PC-9 (cell line): ENCODE data around the gene TTC28. TPM values are rescaled to one million over a fixed set of nuclear protein-coding genes. Genes with fewer than 3 reads are reported as not detected.
A peak's percentile ranks its signal among the peaks of the same experiment; 100 is the strongest.

ENCODE experiments used
- BruUV-seq: library from RNA; stranded (reverse); fragments of 400-500 nt; replicated peaks from 2 replicates; lab custom pipeline; 2021; lab: Mats Ljungman, UMichigan
- CTCF ChIA-PET: fragments of 300-600 bp; sonication (Branson Sonifier 250); formaldehyde crosslinking; loops from one replicate; lab custom pipeline; 2022; ENCODE audit warnings: antibody characterized with exemption; lab: Charles Lee
- POLR2A ChIA-PET: fragments of 300-600 bp; sonication (Branson Sonifier 250); formaldehyde crosslinking; loops from one replicate; lab custom pipeline; 2022; ENCODE audit warnings: antibody characterized with exemption; ENCODE audit not compliant: unreplicated experiment; lab: Charles Lee
- DNase-seq, 2 experiments: peaks; one replicate each; pipeline versions ENCODE4 v3.0.0 to v3.0.0-alpha.2; 2015 to 2022; ENCODE audit warnings: mixed read lengths in 1 of 2
- H2AFZ ChIP-seq: fragments of 200-600 bp; sonication (generic); 2 replicates; pipeline ENCODE4 v1.8.1; 2017; ENCODE audit warnings: antibody characterized with exemption
- H3F3A ChIP-seq: fragments of 200-600 bp; sonication (generic); 2 replicates; pipeline ENCODE4 v1.8.1; 2017; ENCODE audit warnings: antibody characterized with exemption, mild to moderate bottlenecking, low read depth; ENCODE audit not compliant: insufficient read depth
- H3K27ac ChIP-seq: fragments of 200-600 bp; sonication (generic); 2 replicates; pipeline ENCODE4 v1.6.1; 2016; ENCODE audit warnings: mixed run types
- H3K27me3 ChIP-seq: fragments of 200-600 bp; sonication (generic); 2 replicates; pipeline ENCODE4 v1.6.1; 2016; ENCODE audit warnings: low read depth, mixed run types; ENCODE audit not compliant: insufficient read depth
- H3K36me3 ChIP-seq: fragments of 200-600 bp; sonication (generic); 2 replicates; pipeline ENCODE4 v1.6.1; 2016; ENCODE audit warnings: low read depth, mixed run types
- H3K4me1 ChIP-seq: fragments of 200-600 bp; sonication (generic); replicated peaks from 2 replicates; pipeline ENCODE4 v1.6.1; 2016; ENCODE audit warnings: mixed run types; ENCODE audit not compliant: insufficient read depth
- H3K4me2 ChIP-seq: fragments of 200-600 bp; sonication (generic); 2 replicates; pipeline ENCODE4 v1.6.1; 2017; ENCODE audit warnings: mixed run types
- H3K4me3 ChIP-seq: fragments of 200-600 bp; sonication (generic); 2 replicates; pipeline ENCODE4 v1.6.1; 2016; ENCODE audit warnings: mixed run types
- H3K79me2 ChIP-seq: fragments of 200-600 bp; sonication (generic); 2 replicates; pipeline ENCODE4 v1.6.1; 2017; ENCODE audit warnings: low read depth, mixed run types
- H3K9me2 ChIP-seq: fragments of 200-600 bp; sonication (generic); 2 replicates; pipeline ENCODE4 v1.8.1; 2017; ENCODE audit warnings: mild to moderate bottlenecking; ENCODE audit not compliant: insufficient read depth
- H3K9me3 ChIP-seq: fragments of 200-600 bp; sonication (generic); 2 replicates; pipeline ENCODE4 v1.8.1; 2016; ENCODE audit warnings: low read depth; ENCODE audit not compliant: insufficient read depth
- H4K20me1 ChIP-seq: fragments of 200-600 bp; sonication (generic); 2 replicates; pipeline ENCODE4 v1.8.1; 2017; ENCODE audit not compliant: insufficient read depth
- EZH2 ChIP-seq: fragments of 200-600 bp; sonication (generic); IDR thresholded peaks from 2 replicates; pipeline ENCODE4 v1.8.0; 2017; ENCODE audit warnings: antibody characterized with exemption, low read depth
- intact Hi-C: fragments of 100-400 bp; cut with micrococcal nuclease; formaldehyde crosslinking; loops from one replicate; pipeline ENCODE4 v1.10.0; 2022; ENCODE audit not compliant: unreplicated experiment
- total RNA-seq: library from RNA; stranded (reverse); gene quantifications from 2 replicates; pipeline ENCODE4 v1.2.3, GENCODE V29; 2021
- TF ChIP-seq, protein P1 (sequence below): fragments of 200-600 bp; sonication (generic); conservative IDR thresholded peaks from 2 replicates; pipeline ENCODE4 v1.6.1; 2017; ENCODE audit warnings: mixed run types, antibody characterized with exemption, mild to moderate bottlenecking, moderate library complexity

The TTC28 gene
- total RNA-seq, 1 experiment from 2014 or later = 6.7 TPM

DNA sequence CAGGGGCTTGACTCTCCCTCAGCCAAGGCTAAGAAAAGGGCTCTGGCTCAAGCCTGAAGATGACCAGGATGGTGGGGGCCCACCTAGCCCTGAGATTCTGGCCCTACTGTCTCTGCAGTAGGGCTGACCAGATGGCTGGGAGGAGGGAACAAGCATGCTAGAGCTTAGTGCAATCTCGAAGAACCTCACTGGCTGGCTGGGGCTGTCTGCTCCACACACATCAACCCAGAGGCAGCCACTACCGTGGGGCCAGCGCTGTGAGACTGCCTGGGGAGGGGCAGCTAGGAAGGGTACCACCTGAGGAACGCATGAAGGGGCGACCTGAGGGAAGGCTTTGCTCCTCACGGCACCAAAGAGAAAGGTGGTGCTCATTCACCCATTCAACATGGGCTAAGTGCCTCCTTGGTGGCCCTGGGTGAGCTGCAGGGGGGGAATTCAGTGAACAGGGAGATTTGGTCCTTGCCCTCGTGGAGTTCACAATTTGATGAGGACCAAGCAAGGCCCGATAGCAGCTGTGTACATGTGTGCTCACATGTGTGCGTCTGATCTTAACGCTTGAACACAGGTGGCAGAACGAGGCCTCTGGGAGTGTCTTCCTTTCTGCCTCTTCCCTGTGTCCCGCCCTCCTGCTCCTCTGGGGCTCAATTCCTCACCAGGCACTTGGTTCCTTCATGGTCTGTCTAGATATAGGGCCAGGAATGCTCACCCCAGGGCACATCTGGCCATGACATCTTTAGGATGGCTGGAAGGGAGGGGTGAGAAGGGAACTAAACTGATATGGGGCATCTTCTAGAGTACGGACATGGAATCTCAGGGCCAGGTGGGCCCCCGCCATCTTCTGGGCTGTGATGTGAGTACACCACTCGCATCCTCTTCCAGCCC, 658.3 kb downstream of the TTC28 start:
- no peak for DNase-seq
- no peak overlapping the region for H3K27ac ChIP-seq
- ChIA-PET CTCF (interaction anchor here (1.0 kb wide), 1 partner anchor 27 kb away, joined by 3 read pairs; no protein-coding TSS in a partner anchor), POLR2A (no interaction called here)
- BruUV-seq = no TSS peak
- H3K9me3 ChIP-seq = no peaks in the 10 kb centered on the region
- no peak overlapping the region for H3K4me3 ChIP-seq
- no peaks in the 10 kb centered on the region for H3K9me2 ChIP-seq
- no peaks in the 10 kb centered on the region for H3K79me2 ChIP-seq
- H4K20me1 ChIP-seq = no peaks in the 10 kb centered on the region
- H3K4me2 ChIP-seq = no peak overlapping the region
- no peak for TF ChIP-seq EZH2
- TF ChIP-seq, protein P1, sequence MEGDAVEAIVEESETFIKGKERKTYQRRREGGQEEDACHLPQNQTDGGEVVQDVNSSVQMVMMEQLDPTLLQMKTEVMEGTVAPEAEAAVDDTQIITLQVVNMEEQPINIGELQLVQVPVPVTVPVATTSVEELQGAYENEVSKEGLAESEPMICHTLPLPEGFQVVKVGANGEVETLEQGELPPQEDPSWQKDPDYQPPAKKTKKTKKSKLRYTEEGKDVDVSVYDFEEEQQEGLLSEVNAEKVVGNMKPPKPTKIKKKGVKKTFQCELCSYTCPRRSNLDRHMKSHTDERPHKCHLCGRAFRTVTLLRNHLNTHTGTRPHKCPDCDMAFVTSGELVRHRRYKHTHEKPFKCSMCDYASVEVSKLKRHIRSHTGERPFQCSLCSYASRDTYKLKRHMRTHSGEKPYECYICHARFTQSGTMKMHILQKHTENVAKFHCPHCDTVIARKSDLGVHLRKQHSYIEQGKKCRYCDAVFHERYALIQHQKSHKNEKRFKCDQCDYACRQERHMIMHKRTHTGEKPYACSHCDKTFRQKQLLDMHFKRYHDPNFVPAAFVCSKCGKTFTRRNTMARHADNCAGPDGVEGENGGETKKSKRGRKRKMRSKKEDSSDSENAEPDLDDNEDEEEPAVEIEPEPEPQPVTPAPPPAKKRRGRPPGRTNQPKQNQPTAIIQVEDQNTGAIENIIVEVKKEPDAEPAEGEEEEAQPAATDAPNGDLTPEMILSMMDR = no peak
- no peak overlapping the region for H2AFZ ChIP-seq
- intact Hi-C loops = loop anchor here (5.0 kb wide), 1 partner anchor 421 kb away; no protein-coding TSS in a partner anchor
- no peaks in the 10 kb centered on the region for H3K36me3 ChIP-seq
- H3K27me3 ChIP-seq = no peaks in the 10 kb centered on the region
- peaks cover 6% of the 10 kb centered on the region for H3F3A ChIP-seq
- peaks cover 10% of the 10 kb centered on the region for H3K4me1 ChIP-seq

GRCh38 chr22:28019881-28020861, 659.5 kb downstream of the TTC28 start:
- Histone ChIP-seq H3K9me3 (no peaks in the 10 kb centered on the region), H3K27me3 (no peaks in the 10 kb centered on the region), H3K4me2 (no peak overlapping the region), H3K4me1 (peaks cover 10% of the 10 kb centered on the region), H4K20me1 (no peaks in the 10 kb centered on the region), H3K9me2 (no peaks in the 10 kb centered on the region), H3K4me3 (no peak overlapping the region), H3F3A (peaks cover 6% of the 10 kb centered on the region), H3K79me2 (no peaks in the 10 kb centered on the region), H2AFZ (no peak overlapping the region), H3K27ac (no peak overlapping the region), H3K36me3 (no peaks in the 10 kb centered on the region)
- BruUV-seq = no TSS peak
- ChIA-PET POLR2A (interaction anchor here (0.5 kb wide), 1 partner anchor 780 kb away, joined by 3 read pairs; the partner anchor contains the start of gene XBP1), CTCF (interaction anchor here (0.7 to 1.2 kb wide), 3 partner anchors 9 to 450 kb away, joined by 3 to 6 read pairs (median 3); no protein-coding TSS in a partner anchor)
- DNase-seq = peak in 1 of 2 experiments; percentile 55
- intact Hi-C loops = loop anchor here (1.0 to 5.0 kb wide), 2 partner anchors 422 to 574 kb away; no protein-coding TSS in a partner anchor
- TF ChIP-seq EZH2 = no peak
- TF ChIP-seq, protein P1 = peak; percentile 96

DNA sequence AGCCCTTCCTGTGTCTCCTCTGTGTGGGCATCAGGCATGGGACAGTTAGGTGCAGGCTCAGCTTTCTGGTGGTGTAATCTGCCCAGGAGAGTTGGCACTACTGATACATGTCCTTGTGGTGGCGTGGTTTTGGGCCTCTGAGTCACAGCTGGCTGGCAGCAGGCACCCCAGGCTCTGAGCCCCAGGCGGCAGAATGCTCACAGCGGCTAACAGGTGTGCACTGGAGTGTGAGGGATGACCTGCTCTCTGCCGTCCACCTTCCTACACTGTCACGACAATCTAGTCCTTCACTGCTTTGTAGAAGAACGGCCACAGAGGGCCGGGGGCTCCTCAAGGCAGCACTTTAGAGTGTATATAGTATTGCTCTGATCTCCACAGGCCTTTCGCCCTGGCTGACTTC, 660.3 kb downstream of the TTC28 start:
- ChIA-PET CTCF (interaction anchor here (1.2 kb wide), 1 partner anchor 10 kb away, joined by 6 read pairs; no protein-coding TSS in a partner anchor), POLR2A (no interaction called here)
- H3K9me2 ChIP-seq = no peaks in the 10 kb centered on the region
- H3K9me3 ChIP-seq = no peaks in the 10 kb centered on the region
- H3K27me3 ChIP-seq = no peaks in the 10 kb centered on the region
- peak; percentile 59 to 76 for DNase-seq
- no peaks in the 10 kb centered on the region for H3K79me2 ChIP-seq
- no peak overlapping the region for H3K4me2 ChIP-seq
- H3K36me3 ChIP-seq = no peaks in the 10 kb centered on the region
- H3K4me1 ChIP-seq = peaks cover 10% of the 10 kb centered on the region
- no peak overlapping the region for H2AFZ ChIP-seq
- intact Hi-C loops = no loop called here
- H4K20me1 ChIP-seq = no peaks in the 10 kb centered on the region
- no peak overlapping the region for H3K27ac ChIP-seq
- no TSS peak for BruUV-seq
- TF ChIP-seq EZH2 = no peak
- TF ChIP-seq, protein P1 = no peak
- H3K4me3 ChIP-seq = no peak overlapping the region
- peaks cover 6% of the 10 kb centered on the region for H3F3A ChIP-seq
